Suppressor macrophage (primary cell): ENCODE data around the gene CTSH.

Experiments
- DNase-seq, 4 experiments: peaks; one replicate each; pipeline ENCODE4 v3.0.0-alpha.2; 2020 to 2022

The CTSH gene

GRCh38 chr15:78977591-78978347 lies 32.9 kb upstream of the CTSH start:
- DNase-seq, result no peak

- DNase-seq, result peak; percentile 68 to 84 (median 82)
These were observed 32.3 kb upstream of the CTSH start for GRCh38 chr15:78977091-78977571.

GRCh38 chr15:78976691-78977090 lies 31.8 kb upstream of the CTSH start:
- DNase-seq, result peak; percentile 37 to 70 (median 64)

- no peak for DNase-seq
These were observed 29.5 kb upstream of the CTSH start for GRCh38 chr15:78974272-78974918.

GRCh38 chr15:78969687-78970349 lies 25.0 kb upstream of the CTSH start:
- no peak for DNase-seq

GRCh38 chr15:78968539-78969271 lies 23.9 kb upstream of the CTSH start:
- DNase-seq, result no peak

- DNase-seq, result no peak
These were observed 23.3 kb upstream of the CTSH start for GRCh38 chr15:78968114-78968513.

GRCh38 chr15:78960308-78960707 lies 15.5 kb upstream of the CTSH start:
- no peak for DNase-seq

- no peak for DNase-seq
These were observed 14.5 kb upstream of the CTSH start for GRCh38 chr15:78959360-78959759.

GRCh38 chr15:78957416-78958093 lies 12.7 kb upstream of the CTSH start:
- no peak for DNase-seq

GRCh38 chr15:78956937-78957336 lies 12.1 kb upstream of the CTSH start:
- DNase-seq, result no peak

GRCh38 chr15:78955355-78955754 lies 10.5 kb upstream of the CTSH start:
- no peak for DNase-seq

GRCh38 chr15:78951841-78952238 lies 7.0 kb upstream of the CTSH start:
- no peak for DNase-seq

GRCh38 chr15:78950902-78951840 lies 6.3 kb upstream of the CTSH start:
- peak in 3 of 4 experiments; percentile 34 to 50 (median 49) for DNase-seq

- DNase-seq, result no peak
These were observed 5.5 kb upstream of the CTSH start for GRCh38 chr15:78950343-78950742.

- no peak for DNase-seq
These were observed 4.6 kb upstream of the CTSH start for GRCh38 chr15:78949461-78949860.

- no peak for DNase-seq
These were observed 2.7 kb upstream of the CTSH start for GRCh38 chr15:78947506-78947905.

GRCh38 chr15:78946493-78946892 lies 1.6 kb upstream of the CTSH start:
- no peak for DNase-seq

- DNase-seq, result peak in 1 of 4 experiments; percentile 31
These were observed 632 bp downstream of the CTSH start for GRCh38 chr15:78944202-78944625.

GRCh38 chr15:78943692-78944091 lies 1.2 kb downstream of the CTSH start:
- DNase-seq, result peak in 1 of 4 experiments; percentile 23

- no peak for DNase-seq
These were observed 2.1 kb downstream of the CTSH start for GRCh38 chr15:78942741-78943140.
